SK-N-SH (cell line): ENCODE results near the gene SGPL1. TPM values are rescaled to one million over a fixed set of nuclear protein-coding genes. Genes with fewer than 3 reads are reported as not detected.

Experiments used
- CTCF ChIA-PET: fragments of 300-600, 350-600 bp; formaldehyde crosslinking; extraction: SDS; loops from one replicate; lab custom pipeline; 2021; lab: Yijun Ruan, JAX
- POLR2A ChIA-PET: fragments of 350-600 bp; sonication (Branson Sonifier 250); formaldehyde crosslinking; extraction: SDS; loops from one replicate; lab custom pipeline; 2020; ENCODE audit warnings: antibody characterized with exemption, inconsistent platforms; lab: Yijun Ruan, JAX
- DNase-seq: peaks from one replicate; pipeline ENCODE4 v3.0.0; 2012
- H2AFZ ChIP-seq: fragments of 200-600 bp; sonication (generic); 2 replicates; pipeline ENCODE4 v1.8.1; 2016; ENCODE audit warnings: antibody characterized with exemption, mild to moderate bottlenecking, low read depth
- H3F3A ChIP-seq: fragments of 200-600 bp; sonication (generic); replicated peaks from 2 replicates; pipeline ENCODE3; 2016; ENCODE audit warnings: antibody characterized with exemption, mild to moderate bottlenecking; ENCODE audit not compliant: insufficient read depth
- H3K27ac ChIP-seq, 2 experiments: fragments of 200-500 bp in 1 of 2; fragments of 200-600 bp in 1 of 2; sonication (Bioruptor generic) in 1 of 2; sonication (generic), shearing (Covaris generic) in 1 of 2; 2 replicates each; pipeline versions ENCODE4 v1.5.1 to v1.6.1; 2014 to 2016; ENCODE audit warnings: low read depth in 2 of 2, inconsistent platforms in 1 of 2, low read length in 1 of 2, mild to moderate bottlenecking in 1 of 2, mixed read lengths in 1 of 2
- H3K27me3 ChIP-seq: fragments of 200-600 bp; sonication (generic), shearing (Covaris generic); 2 replicates; pipeline ENCODE4 v1.6.1; 2016; ENCODE audit warnings: mixed run types; ENCODE audit not compliant: insufficient read depth
- H3K36me3 ChIP-seq, 2 experiments: fragments of 200-500 bp in 1 of 2; fragments of 200-600 bp in 1 of 2; sonication (Bioruptor generic) in 1 of 2; sonication (generic) in 1 of 2; replicated peaks in 1 of 2; 2 replicates each; pipeline versions ENCODE3 to v1.5.1; 2014 to 2016; ENCODE audit warnings: low read length in 1 of 2, mild to moderate bottlenecking in 1 of 2; ENCODE audit not compliant: insufficient read depth in 2 of 2, control insufficient read depth in 1 of 2
- H3K4me1 ChIP-seq, 2 experiments: fragments of 200-500 bp in 1 of 2; fragments of 200-600 bp in 1 of 2; sonication (Bioruptor generic) in 1 of 2; sonication (generic), shearing (Covaris generic) in 1 of 2; 2 replicates each; pipeline versions ENCODE4 v1.5.1 to v1.6.1; 2014 to 2016; ENCODE audit warnings: low read depth in 1 of 2, low read length in 1 of 2, mixed run types in 1 of 2; ENCODE audit not compliant: insufficient read depth in 2 of 2, control insufficient read depth in 1 of 2
- H3K4me2 ChIP-seq: fragments of 200-600 bp; sonication (generic), shearing (Covaris generic); 2 replicates; pipeline ENCODE4 v1.6.1; 2017; ENCODE audit warnings: mixed run types
- H3K4me3 ChIP-seq, 2 experiments: fragments of 200-500 bp in 1 of 2; fragments of 200-600 bp in 1 of 2; sonication (Bioruptor generic) in 1 of 2; sonication (generic), shearing (Covaris generic) in 1 of 2; 2 replicates each; pipeline versions ENCODE4 v1.5.1 to v1.8.1; 2014 to 2016; ENCODE audit warnings: low read depth in 2 of 2, inconsistent platforms in 1 of 2, low read length in 1 of 2, mild to moderate bottlenecking in 1 of 2, mixed read lengths in 1 of 2, moderate library complexity in 1 of 2
- H3K79me2 ChIP-seq: fragments of 200-600 bp; sonication (generic); 2 replicates; pipeline ENCODE4 v1.8.1; 2017; ENCODE audit warnings: mild to moderate bottlenecking; ENCODE audit not compliant: insufficient read depth
- H3K9ac ChIP-seq: fragments of 200-600 bp; sonication (generic); 2 replicates; pipeline ENCODE4 v1.6.1; 2017; ENCODE audit warnings: mixed run types
- H3K9me2 ChIP-seq: fragments of 200-600 bp; sonication (generic); 2 replicates; pipeline ENCODE4 v1.6.1; 2017; ENCODE audit warnings: mixed run types
- H3K9me3 ChIP-seq: fragments of 200-600 bp; sonication (generic); 2 replicates; pipeline ENCODE4 v1.6.1; 2017; ENCODE audit warnings: mixed run types, mild to moderate bottlenecking, moderate library complexity
- H4K20me1 ChIP-seq: fragments of 200-600 bp; sonication (generic); 2 replicates; pipeline ENCODE4 v1.6.1; 2017; ENCODE audit warnings: mild to moderate bottlenecking, mixed run types; ENCODE audit not compliant: insufficient read depth
- CHD2 ChIP-seq: fragments of 150-350 bp; IDR thresholded peaks from 2 replicates; pipeline ENCODE4 v1.6.1; 2018; ENCODE audit warnings: low read length; ENCODE audit not compliant: partially characterized antibody
- ELF1 ChIP-seq: IDR thresholded peaks from 2 replicates; pipeline ENCODE4 v1.4.0; 2012
- EP300 ChIP-seq, 2 experiments: IDR thresholded peaks; 2 replicates each; pipeline versions ENCODE4 v1.4.0 to v1.6.1; 2012; ENCODE audit warnings: borderline replicate concordance in 1 of 2, low read depth in 1 of 2, low read length in 1 of 2
- FOSL2 ChIP-seq: IDR thresholded peaks from 2 replicates; pipeline ENCODE4 v1.4.0; 2012; ENCODE audit warnings: low read depth, mild to moderate bottlenecking, moderate library complexity, borderline replicate concordance
- FOXJ3 ChIP-seq: sonication (generic); formaldehyde crosslinking; IDR thresholded peaks from 2 replicates; pipeline ENCODE4 v1.5.1; 2020; ENCODE audit warnings: mild to moderate bottlenecking, missing genetic modification reagents
- GABPA ChIP-seq: IDR thresholded peaks from 2 replicates; pipeline ENCODE4 v1.4.0; 2012; ENCODE audit warnings: low read depth, mild to moderate bottlenecking
- MXI1 ChIP-seq: IDR thresholded peaks from 2 replicates; pipeline ENCODE4 v1.6.1; 2012; ENCODE audit warnings: mild to moderate bottlenecking, low read depth, low read length, improper control_type of control experiment
- NFIC ChIP-seq: IDR thresholded peaks from 2 replicates; pipeline ENCODE4 v1.4.0; 2012; ENCODE audit warnings: borderline replicate concordance
- NRF1 ChIP-seq: IDR thresholded peaks from 2 replicates; pipeline ENCODE4 v1.6.1; 2012; ENCODE audit warnings: low read depth, mild to moderate bottlenecking, low read length
- PBX3 ChIP-seq: IDR thresholded peaks from 2 replicates; pipeline ENCODE4; 2012
- RAD21 ChIP-seq: IDR thresholded peaks from 2 replicates; pipeline ENCODE4 v1.6.1; 2012; ENCODE audit warnings: mild to moderate bottlenecking, low read length
- RCOR1 ChIP-seq: fragments of 150-350 bp; IDR thresholded peaks from 2 replicates; pipeline ENCODE4 v1.6.1; 2017; ENCODE audit warnings: antibody characterized with exemption, low read length
- REST ChIP-seq: IDR thresholded peaks from 2 replicates; pipeline ENCODE4 v1.6.1; 2012; ENCODE audit warnings: mild to moderate bottlenecking, low read depth, low read length, moderate library complexity
- RFX5 ChIP-seq: IDR thresholded peaks from 2 replicates; pipeline ENCODE4 v1.6.1; 2012; ENCODE audit warnings: mild to moderate bottlenecking, improper control_type of control experiment, low read length
- SIN3A ChIP-seq: IDR thresholded peaks from 2 replicates; pipeline ENCODE4 v1.6.1; 2012; ENCODE audit warnings: low read depth, mild to moderate bottlenecking, low read length, moderate library complexity, borderline replicate concordance
- SMC3 ChIP-seq: IDR thresholded peaks from 2 replicates; pipeline ENCODE4 v1.6.1; 2012; ENCODE audit warnings: low read depth, low read length, improper control_type of control experiment
- TAF1 ChIP-seq: IDR thresholded peaks from 2 replicates; pipeline ENCODE4 v1.6.1; 2012; ENCODE audit warnings: low read depth, mild to moderate bottlenecking, low read length, moderate library complexity, borderline replicate concordance
- USF1 ChIP-seq: IDR thresholded peaks from 2 replicates; pipeline ENCODE4 v1.4.0; 2012; ENCODE audit warnings: low read depth, borderline replicate concordance
- USF2 ChIP-seq: fragments of 150-350 bp; IDR thresholded peaks from 2 replicates; pipeline ENCODE4 v1.6.1; 2017; ENCODE audit warnings: antibody characterized with exemption, low read length, low read depth, borderline replicate concordance
- ZBTB33 ChIP-seq: IDR thresholded peaks from 2 replicates; pipeline ENCODE4 v1.4.0; 2012; ENCODE audit warnings: low read depth, borderline replicate concordance
- WGBS: methylation state at CpG from one replicate; pipeline ENCODE4 v1.1.6; 2017; ENCODE audit warnings: low lambda C conversion rate; 5-methylcytosine and 5-hydroxymethylcytosine counted together
- polyA plus RNA-seq, 3 experiments: library from polyadenylated mRNA; depleted of rRNA; stranded (reverse); fragments of >200 nt; gene quantifications; 2 replicates each; pipeline ENCODE4 v1.2.3, GENCODE V29; 2012

SGPL1 gene
- polyA plus RNA-seq, 1 of the 3 experiments (the other 2 are of a cell fraction): 11.8 TPM

- no peaks in the 10 kb centered on the region for H3K9me3 ChIP-seq
- H3K27ac ChIP-seq: no peak overlapping the region
- no peaks in the 10 kb centered on the region for H3K79me2 ChIP-seq
- DNase-seq: peak; percentile 42
- POLR2A ChIA-PET: no interaction called here
- H4K20me1 ChIP-seq: no peaks in the 10 kb centered on the region
- WGBS: 68% methylated on average over 15 of the region's 27 CpGs
- H3F3A ChIP-seq: no peaks in the 10 kb centered on the region
- TF ChIP-seq RFX5 (no peak), EP300 (IDR thresholded peaks at IDR 0.05; ENCODE audit: borderline replicate concordance in 1 of 2, low read depth in 1 of 2, low read length in 1 of 2) (no peak), PBX3 (no peak), REST (no peak), ELF1 (no peak), NRF1 (no peak), USF2 (no peak), TAF1 (no peak), RCOR1 (no peak), SMC3 (no peak), FOXJ3 (no peak), NFIC (no peak), GABPA (no peak), USF1 (no peak), SIN3A (no peak), FOSL2 (no peak), RAD21 (no peak), CHD2 (no peak), ZBTB33 (no peak), MXI1 (no peak)
- CTCF ChIA-PET: interaction anchor here (0.6 to 8.7 kb wide), 11 partner anchors 9 to 387 kb away, joined by 3 to 130 read pairs (median 35); no protein-coding TSS in a partner anchor
- no peak overlapping the region for H3K9ac ChIP-seq
- H3K4me1 ChIP-seq: peaks cover 0 to 8% of the 10 kb centered on the region in 2 experiments; a peak in 1 of 4 replicates
- no peaks in the 10 kb centered on the region for H3K27me3 ChIP-seq
- H3K36me3 ChIP-seq: no peaks in the 10 kb centered on the region
- H3K4me3 ChIP-seq: no peak overlapping the region
- no peak overlapping the region for H3K4me2 ChIP-seq
- H2AFZ ChIP-seq: no peak overlapping the region
- H3K9me2 ChIP-seq: no peaks in the 10 kb centered on the region
Measured at GRCh38 chr10:70905071-70906021, 89.6 kb downstream of the SGPL1 start.
